GM23338 (cell line): ENCODE measurements around the gene ADAMTS10. TPM values are rescaled to one million over a fixed set of nuclear protein-coding genes. Genes with fewer than 3 reads are reported as not detected.
A peak's percentile ranks its signal among the peaks of the same experiment; 100 is the strongest.

Source experiments
- ATAC-seq: fragments of 200-7000 bp; cut with Tn5 transposase; 3 replicates; pipeline ENCODE4 v1.9.1; 2020
- DNase-seq: peaks from one replicate; pipeline ENCODE4 v3.0.0-alpha.2; 2015; ENCODE audit warnings: low spot score
- H2AFZ ChIP-seq: fragments of 200-600 bp; sonication (generic); 2 replicates; pipeline ENCODE4 v1.8.0; 2016; ENCODE audit warnings: antibody characterized with exemption, mild to moderate bottlenecking, moderate library complexity
- H3F3A ChIP-seq: fragments of 200-600 bp; sonication (generic); replicated peaks from 2 replicates; pipeline ENCODE4 v1.8.0; 2017; ENCODE audit warnings: antibody characterized with exemption, mixed run types, low read depth
- H3K27ac ChIP-seq: fragments of 200-600 bp; sonication (generic); 2 replicates; pipeline ENCODE4 v1.6.1; 2016; ENCODE audit warnings: low read depth
- H3K27me3 ChIP-seq: fragments of 200-600 bp; sonication (generic); 2 replicates; pipeline ENCODE4 v1.8.0; 2016; ENCODE audit warnings: mild to moderate bottlenecking, mixed run types, moderate library complexity; ENCODE audit not compliant: insufficient read depth
- H3K36me3 ChIP-seq: fragments of 200-600 bp; sonication (generic); 2 replicates; pipeline ENCODE4 v1.8.0; 2016; ENCODE audit warnings: mild to moderate bottlenecking; ENCODE audit not compliant: insufficient read depth
- H3K4me1 ChIP-seq: fragments of 200-600 bp; sonication (generic); 2 replicates; pipeline ENCODE4 v1.8.0; 2016; ENCODE audit warnings: mild to moderate bottlenecking, moderate library complexity; ENCODE audit not compliant: insufficient read depth
- H3K4me2 ChIP-seq: fragments of 200-600 bp; sonication (generic); 2 replicates; pipeline ENCODE4 v1.7.1; 2017; ENCODE audit warnings: mixed run types
- H3K4me3 ChIP-seq: fragments of 200-600 bp; sonication (generic); 2 replicates; pipeline ENCODE4 v1.6.1; 2016; ENCODE audit warnings: mixed run types
- H3K79me2 ChIP-seq: fragments of 200-600 bp; sonication (generic); replicated peaks from 2 replicates; pipeline ENCODE4 v1.8.0; 2017; ENCODE audit warnings: mild to moderate bottlenecking; ENCODE audit not compliant: insufficient read depth
- H3K9me2 ChIP-seq: fragments of 200-600 bp; sonication (generic); 2 replicates; pipeline ENCODE4 v1.8.0; 2017; ENCODE audit not compliant: insufficient read depth
- H4K20me1 ChIP-seq: fragments of 200-600 bp; sonication (generic); replicated peaks from 2 replicates; pipeline ENCODE4 v1.8.0; 2017; ENCODE audit warnings: mild to moderate bottlenecking; ENCODE audit not compliant: insufficient read depth
- H3K27ac Mint-ChIP-seq: 2 replicates; pipeline ENCODE4 v1.8.0; 2020; ENCODE audit warnings: inconsistent platforms, mild to moderate bottlenecking, moderate library complexity, mixed read lengths
- H3K27me3 Mint-ChIP-seq: 3 replicates; pipeline ENCODE4 v1.8.0; 2022; ENCODE audit warnings: low read depth, mild to moderate bottlenecking, moderate library complexity, mixed read lengths, inconsistent platforms; ENCODE audit not compliant: insufficient read depth, poor library complexity
- H3K36me3 Mint-ChIP-seq: 3 replicates; pipeline ENCODE4 v1.8.0; 2021; ENCODE audit warnings: low read depth, mild to moderate bottlenecking, inconsistent platforms, moderate library complexity, mixed read lengths
- H3K4me1 Mint-ChIP-seq: 3 replicates; pipeline ENCODE4 v1.8.0; 2020; ENCODE audit warnings: mild to moderate bottlenecking, inconsistent platforms, mixed read lengths
- H3K4me3 Mint-ChIP-seq: 3 replicates; pipeline ENCODE4 v1.8.0; 2021; ENCODE audit warnings: moderate library complexity, mild to moderate bottlenecking, inconsistent platforms, mixed read lengths
- H3K9me3 Mint-ChIP-seq: 3 replicates; pipeline ENCODE4 v1.8.0; 2020; ENCODE audit warnings: moderate library complexity, mild to moderate bottlenecking, inconsistent platforms, mixed read lengths
- EZH2 ChIP-seq: fragments of 200-600 bp; sonication (generic); IDR thresholded peaks from one replicate; pipeline ENCODE4 v1.8.0; 2017; ENCODE audit warnings: antibody characterized with exemption, mild to moderate bottlenecking, low read depth; ENCODE audit not compliant: unreplicated experiment
- EZH2phosphoT487 ChIP-seq: fragments of 200-600 bp; sonication (generic); IDR thresholded peaks from one replicate; pipeline ENCODE4 v1.8.1; 2018; ENCODE audit warnings: antibody characterized with exemption; ENCODE audit not compliant: unreplicated experiment
- JUNB ChIP-seq: IDR thresholded peaks from one replicate; pipeline ENCODE4 v1.6.1; 2016; ENCODE audit warnings: antibody characterized with exemption; ENCODE audit not compliant: unreplicated experiment
- NANOG ChIP-seq: IDR thresholded peaks from 2 replicates; pipeline ENCODE4 v1.6.1; 2016; ENCODE audit warnings: antibody characterized with exemption, borderline replicate concordance
- POLR2AphosphoS5 ChIP-seq: IDR thresholded peaks from 2 replicates; pipeline ENCODE4 v1.6.1; 2016; ENCODE audit warnings: antibody characterized with exemption, low read depth
- STAT1 ChIP-seq: IDR thresholded peaks from one replicate; pipeline ENCODE4 v1.6.1; 2016; ENCODE audit warnings: antibody characterized with exemption; ENCODE audit not compliant: unreplicated experiment
- ZNF114 ChIP-seq: fragments of 250-450 bp; sonication (Bioruptor Pico); IDR thresholded peaks from 2 replicates; pipeline ENCODE4 v1.5.0; 2020; ENCODE audit warnings: mild to moderate bottlenecking, moderate library complexity
- ZNF331 ChIP-seq: fragments of 250-450 bp; sonication (Bioruptor Pico); IDR thresholded peaks from 2 replicates; pipeline ENCODE4 v1.5.0; 2020; ENCODE audit warnings: low read depth, mild to moderate bottlenecking, moderate library complexity
- polyA plus RNA-seq: library from polyadenylated mRNA; unstranded; fragments of >200 nt; fragmentation: Nextera tagmentation; extraction: Ambion mirVana; gene quantifications from 2 replicates; pipeline ENCODE4 v1.2.1, GENCODE V29; 2016
- total RNA-seq: library from RNA; depleted of rRNA; stranded (reverse); fragments of >200 nt; shearing (Covaris generic); gene quantifications from 2 replicates; pipeline ENCODE4 v1.2.3, GENCODE V29; 2014
- TF ChIP-seq, protein P1 (sequence below): IDR thresholded peaks from one replicate; pipeline ENCODE4 v1.6.1; 2018; ENCODE audit warnings: antibody characterized with exemption; ENCODE audit not compliant: unreplicated experiment
- TF ChIP-seq, protein P2 (sequence below): IDR thresholded peaks from 2 replicates; pipeline ENCODE4 v1.6.1; 2016; ENCODE audit warnings: antibody characterized with exemption
- TF ChIP-seq, protein P3 (sequence below), 2 experiments: fragments of 200-600 bp in 1 of 2; sonication (generic) in 1 of 2; conservative IDR thresholded peaks; 2 replicates each; pipeline versions ENCODE4 v1.5.1 to v1.6.1; 2016 to 2017; ENCODE audit warnings: antibody characterized with exemption in 2 of 2, low read depth in 2 of 2, mild to moderate bottlenecking in 2 of 2, moderate library complexity in 1 of 2

ADAMTS10 gene
- total and polyA plus RNA-seq, 2 experiments from 2014 or later = 5.0 to 25.9 TPM

DNA sequence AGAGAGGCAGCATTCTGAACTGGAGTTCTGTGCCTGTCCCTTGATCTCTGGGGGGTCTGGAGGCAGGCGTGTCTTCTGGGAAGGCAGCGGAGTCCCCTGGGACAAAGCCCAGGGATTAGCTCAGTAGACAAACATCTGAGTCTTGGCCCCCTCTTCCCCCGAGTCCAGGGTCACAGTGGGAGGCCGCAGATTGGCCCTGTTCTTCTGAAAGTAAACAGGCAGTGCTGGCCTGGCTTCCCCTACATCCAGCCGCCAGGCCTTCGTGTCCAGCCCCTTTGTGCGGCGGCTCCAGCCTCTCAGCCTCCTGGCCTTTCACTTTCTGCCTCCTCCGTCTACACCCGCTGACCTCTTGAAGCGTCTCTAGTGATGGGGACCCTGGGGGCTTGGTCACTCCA lies 20.9 kb upstream of the ADAMTS10 start:
- 0 out of 2 replicates have a peak overlapping the region, but pooled peaks have one; percentile 28 for H2AFZ ChIP-seq
- no peak overlapping the region for H3K4me3 ChIP-seq
- H3K9me2 ChIP-seq = no peaks in the 10 kb centered on the region
- H3K27ac Mint-ChIP-seq = no peak overlapping the region
- peaks cover 4% of the 10 kb centered on the region; the same call in 2 of the 3 replicates for H3K4me1 Mint-ChIP-seq
- H3K27me3 Mint-ChIP-seq = peaks cover 7% of the 10 kb centered on the region
- no peaks in the 10 kb centered on the region for H3K79me2 ChIP-seq
- peak; percentile 70; the same call in 2 of the 3 replicates for ATAC-seq
- peaks cover 11% of the 10 kb centered on the region; the same call in 1 of the 2 replicates for H3K4me1 ChIP-seq
- no peaks in the 10 kb centered on the region for H3K27me3 ChIP-seq
- no peak overlapping the region for H3K27ac ChIP-seq
- H4K20me1 ChIP-seq = no peaks in the 10 kb centered on the region
- DNase-seq = no peak
- peaks cover 33% of the 10 kb centered on the region for H3K9me3 Mint-ChIP-seq
- H3K36me3 ChIP-seq = no peaks in the 10 kb centered on the region
- H3F3A ChIP-seq = no peaks in the 10 kb centered on the region
- no peaks in the 10 kb centered on the region for H3K36me3 Mint-ChIP-seq
- no peak for TF ChIP-seq NANOG
- no peak for TF ChIP-seq JUNB
- TF ChIP-seq ZNF331 = no peak
- TF ChIP-seq, protein P1, sequence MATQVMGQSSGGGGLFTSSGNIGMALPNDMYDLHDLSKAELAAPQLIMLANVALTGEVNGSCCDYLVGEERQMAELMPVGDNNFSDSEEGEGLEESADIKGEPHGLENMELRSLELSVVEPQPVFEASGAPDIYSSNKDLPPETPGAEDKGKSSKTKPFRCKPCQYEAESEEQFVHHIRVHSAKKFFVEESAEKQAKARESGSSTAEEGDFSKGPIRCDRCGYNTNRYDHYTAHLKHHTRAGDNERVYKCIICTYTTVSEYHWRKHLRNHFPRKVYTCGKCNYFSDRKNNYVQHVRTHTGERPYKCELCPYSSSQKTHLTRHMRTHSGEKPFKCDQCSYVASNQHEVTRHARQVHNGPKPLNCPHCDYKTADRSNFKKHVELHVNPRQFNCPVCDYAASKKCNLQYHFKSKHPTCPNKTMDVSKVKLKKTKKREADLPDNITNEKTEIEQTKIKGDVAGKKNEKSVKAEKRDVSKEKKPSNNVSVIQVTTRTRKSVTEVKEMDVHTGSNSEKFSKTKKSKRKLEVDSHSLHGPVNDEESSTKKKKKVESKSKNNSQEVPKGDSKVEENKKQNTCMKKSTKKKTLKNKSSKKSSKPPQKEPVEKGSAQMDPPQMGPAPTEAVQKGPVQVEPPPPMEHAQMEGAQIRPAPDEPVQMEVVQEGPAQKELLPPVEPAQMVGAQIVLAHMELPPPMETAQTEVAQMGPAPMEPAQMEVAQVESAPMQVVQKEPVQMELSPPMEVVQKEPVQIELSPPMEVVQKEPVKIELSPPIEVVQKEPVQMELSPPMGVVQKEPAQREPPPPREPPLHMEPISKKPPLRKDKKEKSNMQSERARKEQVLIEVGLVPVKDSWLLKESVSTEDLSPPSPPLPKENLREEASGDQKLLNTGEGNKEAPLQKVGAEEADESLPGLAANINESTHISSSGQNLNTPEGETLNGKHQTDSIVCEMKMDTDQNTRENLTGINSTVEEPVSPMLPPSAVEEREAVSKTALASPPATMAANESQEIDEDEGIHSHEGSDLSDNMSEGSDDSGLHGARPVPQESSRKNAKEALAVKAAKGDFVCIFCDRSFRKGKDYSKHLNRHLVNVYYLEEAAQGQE = no peak
- TF ChIP-seq EZH2phosphoT487 = no peak
- TF ChIP-seq STAT1 = no peak
- TF ChIP-seq, protein P2, sequence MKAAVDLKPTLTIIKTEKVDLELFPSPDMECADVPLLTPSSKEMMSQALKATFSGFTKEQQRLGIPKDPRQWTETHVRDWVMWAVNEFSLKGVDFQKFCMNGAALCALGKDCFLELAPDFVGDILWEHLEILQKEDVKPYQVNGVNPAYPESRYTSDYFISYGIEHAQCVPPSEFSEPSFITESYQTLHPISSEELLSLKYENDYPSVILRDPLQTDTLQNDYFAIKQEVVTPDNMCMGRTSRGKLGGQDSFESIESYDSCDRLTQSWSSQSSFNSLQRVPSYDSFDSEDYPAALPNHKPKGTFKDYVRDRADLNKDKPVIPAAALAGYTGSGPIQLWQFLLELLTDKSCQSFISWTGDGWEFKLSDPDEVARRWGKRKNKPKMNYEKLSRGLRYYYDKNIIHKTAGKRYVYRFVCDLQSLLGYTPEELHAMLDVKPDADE = no peak
- TF ChIP-seq EZH2 = no peak
- H3K4me3 Mint-ChIP-seq = no peak overlapping the region
- no peak overlapping the region for H3K4me2 ChIP-seq

DNA sequence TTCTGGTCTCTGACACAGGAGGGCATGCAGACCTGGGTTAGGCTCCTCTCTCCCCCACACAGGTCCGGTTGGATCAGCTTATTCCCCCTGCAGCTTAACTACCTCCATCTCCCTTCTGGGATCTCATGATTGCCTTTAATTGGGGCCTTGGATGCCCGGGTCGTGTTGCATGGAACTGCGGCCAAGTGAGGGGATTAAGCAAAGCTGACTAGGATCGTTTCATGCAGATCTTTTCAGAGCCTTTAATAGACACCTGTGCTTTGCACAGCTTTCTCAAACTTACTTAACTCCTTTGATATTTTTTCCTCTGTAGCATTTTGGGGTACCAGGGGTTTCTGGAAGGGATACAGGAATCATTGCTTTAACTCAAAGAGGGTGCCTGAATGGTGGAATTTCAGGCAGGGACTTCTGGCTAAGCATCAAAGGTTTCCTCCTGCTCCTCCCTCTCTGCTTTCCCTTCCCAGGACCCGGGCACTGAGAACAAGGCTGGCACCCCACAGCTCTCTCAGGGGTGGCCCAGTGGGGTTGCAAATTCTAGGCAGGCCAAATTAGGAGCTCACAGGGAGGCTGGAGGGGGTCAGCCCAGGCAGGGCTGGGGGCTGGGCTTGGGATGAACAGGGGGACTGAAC lies 20.4 kb upstream of the ADAMTS10 start:
- H3K27ac ChIP-seq = no peak overlapping the region
- H3K36me3 Mint-ChIP-seq = no peaks in the 10 kb centered on the region
- peaks cover 38% of the 10 kb centered on the region for H3K9me3 Mint-ChIP-seq
- H3K4me1 Mint-ChIP-seq = peaks cover 4% of the 10 kb centered on the region; the same call in 2 of the 3 replicates
- H3K27me3 ChIP-seq = no peaks in the 10 kb centered on the region
- H2AFZ ChIP-seq = 0 out of 2 replicates have a peak overlapping the region, but pooled peaks have one; percentile 28
- H3K79me2 ChIP-seq = no peaks in the 10 kb centered on the region
- no peak for DNase-seq
- peaks cover 7% of the 10 kb centered on the region for H3K27me3 Mint-ChIP-seq
- no peaks in the 10 kb centered on the region for H3F3A ChIP-seq
- ATAC-seq = peak; percentile 84
- no peak overlapping the region for H3K4me2 ChIP-seq
- H3K4me1 ChIP-seq = peaks cover 11% of the 10 kb centered on the region; the same call in 1 of the 2 replicates
- H3K9me2 ChIP-seq = no peaks in the 10 kb centered on the region
- no peaks in the 10 kb centered on the region for H4K20me1 ChIP-seq
- no peak overlapping the region for H3K4me3 Mint-ChIP-seq
- H3K4me3 ChIP-seq = no peak overlapping the region
- H3K27ac Mint-ChIP-seq = no peak overlapping the region
- H3K36me3 ChIP-seq = no peaks in the 10 kb centered on the region
- TF ChIP-seq ZNF331 (no peak), POLR2AphosphoS5 (no peak), STAT1 (no peak), JUNB (no peak), ZNF114 (CRISPR knock-in tag) (no peak)
- TF ChIP-seq, protein P2 = no peak
- TF ChIP-seq, protein P3, sequence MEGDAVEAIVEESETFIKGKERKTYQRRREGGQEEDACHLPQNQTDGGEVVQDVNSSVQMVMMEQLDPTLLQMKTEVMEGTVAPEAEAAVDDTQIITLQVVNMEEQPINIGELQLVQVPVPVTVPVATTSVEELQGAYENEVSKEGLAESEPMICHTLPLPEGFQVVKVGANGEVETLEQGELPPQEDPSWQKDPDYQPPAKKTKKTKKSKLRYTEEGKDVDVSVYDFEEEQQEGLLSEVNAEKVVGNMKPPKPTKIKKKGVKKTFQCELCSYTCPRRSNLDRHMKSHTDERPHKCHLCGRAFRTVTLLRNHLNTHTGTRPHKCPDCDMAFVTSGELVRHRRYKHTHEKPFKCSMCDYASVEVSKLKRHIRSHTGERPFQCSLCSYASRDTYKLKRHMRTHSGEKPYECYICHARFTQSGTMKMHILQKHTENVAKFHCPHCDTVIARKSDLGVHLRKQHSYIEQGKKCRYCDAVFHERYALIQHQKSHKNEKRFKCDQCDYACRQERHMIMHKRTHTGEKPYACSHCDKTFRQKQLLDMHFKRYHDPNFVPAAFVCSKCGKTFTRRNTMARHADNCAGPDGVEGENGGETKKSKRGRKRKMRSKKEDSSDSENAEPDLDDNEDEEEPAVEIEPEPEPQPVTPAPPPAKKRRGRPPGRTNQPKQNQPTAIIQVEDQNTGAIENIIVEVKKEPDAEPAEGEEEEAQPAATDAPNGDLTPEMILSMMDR (conservative IDR thresholded peaks at IDR 0.05; ENCODE audit: low read depth in 2 of 2) = no peak
